K562 (cell line): ENCODE results near the gene TSPAN11.

ENCODE experiments used
- FOXM1 ChIP-seq, 2 experiments: fragments of 450-650 bp in 1 of 2; sonication (generic) in 1 of 2; formaldehyde crosslinking in 1 of 2; IDR thresholded peaks; 2 replicates each; pipeline versions ENCODE4 v1.6.1 to v1.9.0; 2017 to 2022; ENCODE audit warnings: low read depth in 2 of 2, mild to moderate bottlenecking in 2 of 2, missing genetic modification reagents in 1 of 2, moderate library complexity in 1 of 2
- HNRNPUL1 ChIP-seq: fragments of 200-400 bp; formaldehyde crosslinking; IDR thresholded peaks from 2 replicates; pipeline ENCODE4 v1.6.1; 2017; ENCODE audit warnings: low read length
- MXI1 ChIP-seq: IDR thresholded peaks from 2 replicates; pipeline ENCODE4 v1.6.1; 2011; ENCODE audit warnings: low read depth, mild to moderate bottlenecking, improper control_type of control experiment, low read length
- SIN3A ChIP-seq, 2 experiments: fragments of 150-350 bp in 1 of 2; IDR thresholded peaks; 2 replicates each; pipeline ENCODE4 v1.6.1; 2011 to 2016; ENCODE audit warnings: borderline replicate concordance in 2 of 2, low read depth in 2 of 2, low read length in 2 of 2, mild to moderate bottlenecking in 2 of 2, moderate library complexity in 2 of 2; ENCODE audit not compliant: control insufficient read depth in 1 of 2
- ZBTB7A ChIP-seq: IDR thresholded peaks from 2 replicates; pipeline ENCODE4 v1.6.1; 2011; ENCODE audit warnings: low read depth, mild to moderate bottlenecking, low read length, moderate library complexity, borderline replicate concordance; ENCODE audit not compliant: control insufficient read depth
- ZNF384 ChIP-seq: IDR thresholded peaks from 2 replicates; pipeline ENCODE4 v1.6.1; 2012; ENCODE audit warnings: low read depth, low read length, improper control_type of control experiment

- TF ChIP-seq SIN3A (IDR thresholded peaks at IDR 0.05; ENCODE audit: borderline replicate concordance in 2 of 2, control insufficient read depth in 1 of 2, low read depth in 2 of 2, low read length in 2 of 2) (no peak), MXI1 (no peak), FOXM1 (IDR thresholded peaks at IDR 0.05; ENCODE audit: low read depth) (no peak), FOXM1 (CRISPR knock-in tag; IDR thresholded peaks at IDR 0.05; ENCODE audit: low read depth) (no peak), HNRNPUL1 (no peak), ZNF384 (no peak), ZBTB7A (no peak)
These were observed 16.4 kb downstream of the TSPAN11 start for GRCh38 chr12:30942936-30943335.
